ENCODE results near the gene LDLRAD3.
"Not testable (repeated sequence)": the region's sequence is repeated elsewhere in the genome, so short reads cannot be mapped to it uniquely, and the experiment has no call there.

LDLRAD3 gene

GRCh38 chr11:36037031-36037430 lies 93.2 kb downstream of the LDLRAD3 start:
- no peak for TF ChIP-seq CTCF (conservative IDR thresholded peaks at IDR 0.05; ENCODE audit: low read depth, low read length)
- DNase-seq (ENCODE audit: low read depth), result peak; percentile 70
- no peak overlapping the region for H3K4me3 ChIP-seq (ENCODE audit: low read depth, low read length)

- no peak for DNase-seq (ENCODE audit: low read depth)
- TF ChIP-seq CTCF (conservative IDR thresholded peaks at IDR 0.05; ENCODE audit: low read depth, low read length), result no peak
- no peak overlapping the region for H3K4me3 ChIP-seq (ENCODE audit: low read depth, low read length)
Measured at GRCh38 chr11:36038541-36038940, 94.7 kb downstream of the LDLRAD3 start.

- no peak for TF ChIP-seq CTCF (conservative IDR thresholded peaks at IDR 0.05; ENCODE audit: low read depth, low read length)
- H3K4me3 ChIP-seq (ENCODE audit: low read depth, low read length), result no peak overlapping the region
- no peak for DNase-seq (ENCODE audit: low read depth)
Measured at GRCh38 chr11:36039471-36039870, 95.6 kb downstream of the LDLRAD3 start.

GRCh38 chr11:36041988-36042611 lies 98.2 kb downstream of the LDLRAD3 start:
- peak; percentile 48 for DNase-seq (ENCODE audit: low read depth)
- peak; percentile 73 for TF ChIP-seq CTCF (conservative IDR thresholded peaks at IDR 0.05; ENCODE audit: low read depth, low read length)
- H3K4me3 ChIP-seq (ENCODE audit: low read depth, low read length), result no peak overlapping the region

GRCh38 chr11:36044636-36045035 lies 100.8 kb downstream of the LDLRAD3 start:
- no peak for DNase-seq (ENCODE audit: low read depth)
- no peak for TF ChIP-seq CTCF (conservative IDR thresholded peaks at IDR 0.05; ENCODE audit: low read depth, low read length)
- H3K4me3 ChIP-seq (ENCODE audit: low read depth, low read length), result no peak overlapping the region

GRCh38 chr11:36045945-36046344 lies 102.1 kb downstream of the LDLRAD3 start:
- DNase-seq (ENCODE audit: low read depth); H3K4me3 ChIP-seq (ENCODE audit: low read depth, low read length): not testable (repeated sequence)

- no peak overlapping the region for H3K4me3 ChIP-seq (ENCODE audit: low read depth, low read length)
- no peak for TF ChIP-seq CTCF (conservative IDR thresholded peaks at IDR 0.05; ENCODE audit: low read depth, low read length)
- no peak for DNase-seq (ENCODE audit: low read depth)
Measured at GRCh38 chr11:36046932-36047331, 103.1 kb downstream of the LDLRAD3 start.

Data from choroid plexus epithelial cell (primary cell).